Measurements from ENCODE around the gene RSBN1. TPM values are rescaled to one million over a fixed set of nuclear protein-coding genes. Genes with fewer than 3 reads are reported as not detected.
"Not testable (repeated sequence)": the region's sequence is repeated elsewhere in the genome, so short reads cannot be mapped to it uniquely, and the experiment has no call there.

RSBN1 gene
- total RNA-seq, 4 donors from 2014 or later, result 13.3 to 24.6 (median 17.5) TPM

- no peak for TF ChIP-seq CTCF (IDR thresholded peaks at IDR 0.05)
- peak; percentile 86 for ATAC-seq (ENCODE audit: low FRiP score)
- no peak for DNase-seq (ENCODE audit: low spot score)
These were observed 64.9 kb downstream of the RSBN1 start for GRCh38 chr1:113747376-113747775.

GRCh38 chr1:113745425-113745824, 66.9 kb downstream of the RSBN1 start:
- ATAC-seq (ENCODE audit: low FRiP score), result no peak
- no peak for DNase-seq (ENCODE audit: low spot score)

GRCh38 chr1:113744114-113744513, 68.2 kb downstream of the RSBN1 start:
- no peak for DNase-seq (ENCODE audit: low spot score)
- no peak for ATAC-seq (ENCODE audit: low FRiP score)
- no peak for TF ChIP-seq CTCF (IDR thresholded peaks at IDR 0.05)

More at GRCh38 chr1:113745425-113745824, 66.9 kb downstream of the RSBN1 start:
- TF ChIP-seq CTCF (IDR thresholded peaks at IDR 0.05), result no peak

- no peak for ATAC-seq (ENCODE audit: low FRiP score)
- no peak for DNase-seq (ENCODE audit: low spot score)
- no peak for TF ChIP-seq CTCF (IDR thresholded peaks at IDR 0.05)
These were observed 69.8 kb downstream of the RSBN1 start for GRCh38 chr1:113742515-113742914.

- ATAC-seq (ENCODE audit: low FRiP score) (no peak), DNase-seq (ENCODE audit: low spot score) (no peak)
- TF ChIP-seq CTCF (IDR thresholded peaks at IDR 0.05), result no peak
These were observed 77.8 kb downstream of the RSBN1 start for GRCh38 chr1:113734357-113735055.

- ATAC-seq (ENCODE audit: low FRiP score), result no peak
- no peak for TF ChIP-seq CTCF (IDR thresholded peaks at IDR 0.05)
- no peak for DNase-seq (ENCODE audit: low spot score)
These were observed 79.5 kb downstream of the RSBN1 start for GRCh38 chr1:113732802-113733201.

- no peak for TF ChIP-seq CTCF (IDR thresholded peaks at IDR 0.05)
- no peak for DNase-seq (ENCODE audit: low spot score)
- ATAC-seq (ENCODE audit: low FRiP score), result no peak
These were observed 91.3 kb downstream of the RSBN1 start for GRCh38 chr1:113721010-113721409.

GRCh38 chr1:113718621-113719020, 93.7 kb downstream of the RSBN1 start:
- ATAC-seq (ENCODE audit: low FRiP score); DNase-seq (ENCODE audit: low spot score): not testable (repeated sequence)

GRCh38 chr1:113717506-113717905, 94.8 kb downstream of the RSBN1 start:
- not testable (repeated sequence) for DNase-seq (ENCODE audit: low spot score); ATAC-seq (ENCODE audit: low FRiP score)
